ENCODE data around the gene H2BK1. TPM values are rescaled to one million over a fixed set of nuclear protein-coding genes. Genes with fewer than 3 reads are reported as not detected.

H2BK1 gene
- total and polyA plus RNA-seq, 11 donors = not detected

GRCh38 chr7:151208253-151208862 is 1.9 kb downstream of the H2BK1 start:
- ATAC-seq = no peak
- H3K27ac ChIP-seq = no peak overlapping the region
- H3K36me3 ChIP-seq = peaks cover 0 to 17% (median 11%) of the 10 kb centered on the region in 9 donors
- DNase-seq = no peak
- H3K4me3 ChIP-seq = no peak overlapping the region
- no peaks in the 10 kb centered on the region for H3K4me1 ChIP-seq
- TF ChIP-seq CTCF (IDR thresholded peaks at IDR 0.05) (no peak), POLR2A (IDR thresholded peaks at IDR 0.05) (no peak)
- 72 to 79% (median 74%) methylated on average over 9 of the region's 9 CpGs for WGBS, 4 donors
- intact Hi-C loops (cut with DNase I) = no loop called here
- no peaks in the 10 kb centered on the region for H3K9me3 ChIP-seq
- peaks cover 0 to 14% (median 5%) of the 10 kb centered on the region in 9 donors for H3K27me3 ChIP-seq

GRCh38 chr7:151207804-151208203 is 2.5 kb downstream of the H2BK1 start:
- H3K27me3 ChIP-seq = peaks cover 0 to 20% (median 5%) of the 10 kb centered on the region in 9 donors
- WGBS, 4 donors = 80 to 93% (median 85%) methylated on average over 9 to 12 of the region's 12 CpGs
- intact Hi-C loops (cut with DNase I) = no loop called here
- H3K27ac ChIP-seq = no peak overlapping the region
- no peaks in the 10 kb centered on the region for H3K9me3 ChIP-seq
- peaks cover 0 to 11% (median 6%) of the 10 kb centered on the region in 9 donors for H3K36me3 ChIP-seq
- no peak for ATAC-seq
- TF ChIP-seq POLR2A (IDR thresholded peaks at IDR 0.05) (no peak), CTCF (IDR thresholded peaks at IDR 0.05) (no peak)
- no peaks in the 10 kb centered on the region for H3K4me1 ChIP-seq
- no peak overlapping the region for H3K4me3 ChIP-seq
- no peak for DNase-seq

- 60 to 74% (median 69%) methylated on average over 9 of the region's 9 CpGs for WGBS, 4 donors
- ATAC-seq (no peak), DNase-seq (no peak)
- Histone ChIP-seq H3K27me3 (peaks cover 0 to 24% (median 5%) of the 10 kb centered on the region in 9 donors), H3K36me3 (peaks cover 0 to 6% (median under 1%) of the 10 kb centered on the region in 9 donors), H3K27ac (no peak overlapping the region), H3K4me1 (no peaks in the 10 kb centered on the region), H3K9me3 (no peaks in the 10 kb centered on the region), H3K4me3 (no peak overlapping the region)
- intact Hi-C loops (cut with DNase I) = no loop called here
- TF ChIP-seq CTCF (IDR thresholded peaks at IDR 0.05) (no peak), POLR2A (IDR thresholded peaks at IDR 0.05) (no peak)
Observed at GRCh38 chr7:151207315-151207714, 3.0 kb downstream of the H2BK1 start.

GRCh38 chr7:151206914-151207313 is 3.4 kb downstream of the H2BK1 start:
- no peaks in the 10 kb centered on the region for H3K9me3 ChIP-seq
- TF ChIP-seq CTCF (IDR thresholded peaks at IDR 0.05) (no peak), POLR2A (IDR thresholded peaks at IDR 0.05) (no peak)
- 62 to 73% (median 66%) methylated on average over 9 of the region's 9 CpGs for WGBS, 4 donors
- ATAC-seq (no peak), DNase-seq (no peak)
- H3K27me3 ChIP-seq = peaks cover 0 to 25% (median 5%) of the 10 kb centered on the region in 9 donors
- H3K27ac ChIP-seq = no peak overlapping the region
- H3K4me3 ChIP-seq = no peak overlapping the region
- H3K4me1 ChIP-seq = no peaks in the 10 kb centered on the region
- intact Hi-C loops (cut with DNase I) = no loop called here
- H3K36me3 ChIP-seq = peaks cover 0 to 2% (median 0%) of the 10 kb centered on the region in 9 donors

All from heart left ventricle (tissue), 16 donors.